RWPE1 (cell line): ENCODE results near the gene AKAP17A.

Experiments used
- CTCF ChIA-PET: fragments of 350-600 bp; sonication (Branson Sonifier 250); formaldehyde crosslinking; extraction: SDS; loops from one replicate; lab custom pipeline; 2021; lab: Yijun Ruan, JAX
- POLR2A ChIA-PET: fragments of 400-600 bp; formaldehyde crosslinking; extraction: SDS; loops from one replicate; lab custom pipeline; 2020; ENCODE audit warnings: antibody characterized with exemption; ENCODE audit not compliant: low non-redundant PET; lab: Yijun Ruan, JAX
- DNase-seq: peaks from one replicate; pipeline ENCODE4 v3.0.0; 2012; ENCODE audit warnings: low spot score
- H3K27ac ChIP-seq: fragments of 450-650 bp; 2 replicates; pipeline ENCODE4 v1.5.1; 2017
- CTCF ChIP-seq: fragments of 450-650 bp; conservative IDR thresholded peaks from 2 replicates; pipeline ENCODE4 v1.5.1; 2017; ENCODE audit warnings: low read depth, mild to moderate bottlenecking

AKAP17A gene

GRCh38 chrX:1591102-1591862, at the start of gene AKAP17A:
Gene AKAP17A (plus strand): TSS chrX:1591604. CDS start chrX:1593463, 1,859 bp downstream.
- peak within 1 kb of the TSS; percentile 75 for H3K27ac ChIP-seq
- ChIA-PET POLR2A (no interaction called here), CTCF (no interaction called here)
- no peak for TF ChIP-seq CTCF
- DNase-seq: peak; percentile 90

GRCh38 chrX:1542994-1543725, 48.2 kb upstream of the AKAP17A start:
- POLR2A ChIA-PET: no interaction called here
- no peak overlapping the region for H3K27ac ChIP-seq
- no peak for DNase-seq
- CTCF ChIA-PET: no interaction called here
- TF ChIP-seq CTCF: no peak

- no peak overlapping the region for H3K27ac ChIP-seq
- ChIA-PET CTCF (no interaction called here), POLR2A (no interaction called here)
- no peak for TF ChIP-seq CTCF
- no peak for DNase-seq
Measured at GRCh38 chrX:1545776-1546408, 45.5 kb upstream of the AKAP17A start.

- no peak for DNase-seq
- no peak for TF ChIP-seq CTCF
- CTCF ChIA-PET: no interaction called here
- no peak overlapping the region for H3K27ac ChIP-seq
- POLR2A ChIA-PET: no interaction called here
Measured at GRCh38 chrX:1546691-1547251, 44.6 kb upstream of the AKAP17A start.

- H3K27ac ChIP-seq: no peak overlapping the region
- POLR2A ChIA-PET: no interaction called here
- CTCF ChIA-PET: no interaction called here
- TF ChIP-seq CTCF: no peak
- DNase-seq: no peak
Measured at GRCh38 chrX:1551959-1552546, 39.4 kb upstream of the AKAP17A start.

- ChIA-PET POLR2A (no interaction called here), CTCF (no interaction called here)
- no peak overlapping the region for H3K27ac ChIP-seq
- DNase-seq: no peak
- no peak for TF ChIP-seq CTCF
Measured at GRCh38 chrX:1554469-1555210, 36.8 kb upstream of the AKAP17A start.
